GM12891 (cell line): ENCODE results near the gene RIMS3.

Experiments used
- POLR2A ChIP-seq: IDR thresholded peaks from 2 replicates; pipeline ENCODE4 v1.6.1; 2011; ENCODE audit warnings: low read depth, low read length, control low read depth
- POLR2AphosphoS5 ChIP-seq: IDR thresholded peaks from 2 replicates; pipeline ENCODE4 v1.6.1; 2011; ENCODE audit warnings: low read depth, low read length, control low read depth
- TAF1 ChIP-seq: IDR thresholded peaks from 2 replicates; pipeline ENCODE4 v1.6.1; 2011; ENCODE audit warnings: low read depth, low read length, control low read depth

DNA sequence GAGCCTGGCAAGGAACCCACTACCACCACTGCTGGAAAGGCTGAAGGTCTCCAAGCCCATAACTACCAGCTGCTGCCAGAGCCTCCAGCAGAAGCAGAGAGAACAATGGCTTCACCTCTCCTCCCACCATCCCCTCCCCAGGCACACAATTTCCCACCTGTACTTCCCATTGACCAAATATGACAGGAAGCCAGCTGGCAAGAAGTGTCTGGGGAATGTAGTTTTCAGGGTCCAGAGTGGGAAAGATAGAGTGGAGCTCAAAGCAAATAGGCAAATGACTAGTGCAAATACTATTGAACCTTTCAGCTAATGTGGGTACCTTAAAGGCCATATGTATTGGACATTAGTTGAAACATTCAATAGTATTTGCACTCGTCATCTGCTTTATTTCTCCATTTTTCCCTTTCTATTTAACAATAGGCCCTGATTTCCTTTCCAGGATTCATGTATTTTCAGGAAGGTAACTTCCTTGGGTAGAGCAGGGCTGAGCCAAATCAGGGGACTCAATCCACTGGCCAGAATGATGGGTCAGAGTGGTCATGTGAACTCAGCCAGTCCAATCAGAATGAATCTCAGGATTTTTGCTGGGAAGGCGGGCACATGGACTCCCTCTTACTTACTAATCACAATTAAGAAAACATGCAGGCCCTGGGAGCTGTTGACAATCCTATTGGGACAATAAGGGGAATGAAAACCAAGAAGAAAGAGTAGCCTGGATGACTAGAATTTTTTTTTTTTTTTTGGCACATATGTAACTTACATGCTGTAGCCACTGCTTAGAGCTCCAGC is 13.9 kb upstream of the RIMS3 start:
- TF ChIP-seq POLR2A, result no peak
- TF ChIP-seq TAF1, result no peak
- TF ChIP-seq POLR2AphosphoS5, result no peak
